Lower leg skin (tissue), 3 donors: ENCODE results near the gene APBA2.
"Not testable (repeated sequence)": the region's sequence is repeated elsewhere in the genome, so short reads cannot be mapped to it uniquely, and the experiment has no call there.

Experiments used
- POLR2A ChIP-seq, 2 donors: fragments of 450-650 bp; IDR thresholded peaks; one replicate each; pipeline ENCODE4 v1.6.1; 2016 to 2017; ENCODE audit warnings: antibody characterized with exemption in 2 of 2, mild to moderate bottlenecking in 1 of 2, moderate library complexity in 1 of 2
- TF ChIP-seq, protein P1 (sequence below), 3 donors: fragments of 450-650 bp; IDR thresholded peaks; one replicate each; pipeline ENCODE4 v1.5.1; 2016; ENCODE audit warnings: antibody characterized with exemption in 3 of 3, mild to moderate bottlenecking in 3 of 3, moderate library complexity in 2 of 3

DNA sequence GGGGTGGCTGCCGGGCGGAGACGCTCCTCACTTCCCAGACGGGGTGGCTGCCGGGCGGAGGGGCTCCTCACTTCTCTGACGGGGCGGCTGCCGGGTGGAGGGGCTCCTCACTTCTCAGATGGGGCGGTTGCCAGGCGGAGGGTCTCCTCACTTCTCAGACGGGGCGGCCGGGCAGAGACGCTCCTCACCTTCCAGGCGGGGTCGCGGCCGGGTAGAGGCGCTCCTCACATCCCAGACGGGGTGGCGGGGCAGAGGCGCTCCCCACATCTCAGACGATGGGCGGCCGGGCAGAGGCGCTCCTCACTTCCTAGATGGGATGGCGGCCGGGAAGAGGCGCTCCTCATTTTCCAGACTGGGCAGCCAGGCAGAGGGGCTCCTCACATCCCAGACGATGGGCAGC, 36.0 kb upstream of the APBA2 start:
- not testable (repeated sequence) for TF ChIP-seq POLR2A (IDR thresholded peaks at IDR 0.05)
- TF ChIP-seq, protein P1, sequence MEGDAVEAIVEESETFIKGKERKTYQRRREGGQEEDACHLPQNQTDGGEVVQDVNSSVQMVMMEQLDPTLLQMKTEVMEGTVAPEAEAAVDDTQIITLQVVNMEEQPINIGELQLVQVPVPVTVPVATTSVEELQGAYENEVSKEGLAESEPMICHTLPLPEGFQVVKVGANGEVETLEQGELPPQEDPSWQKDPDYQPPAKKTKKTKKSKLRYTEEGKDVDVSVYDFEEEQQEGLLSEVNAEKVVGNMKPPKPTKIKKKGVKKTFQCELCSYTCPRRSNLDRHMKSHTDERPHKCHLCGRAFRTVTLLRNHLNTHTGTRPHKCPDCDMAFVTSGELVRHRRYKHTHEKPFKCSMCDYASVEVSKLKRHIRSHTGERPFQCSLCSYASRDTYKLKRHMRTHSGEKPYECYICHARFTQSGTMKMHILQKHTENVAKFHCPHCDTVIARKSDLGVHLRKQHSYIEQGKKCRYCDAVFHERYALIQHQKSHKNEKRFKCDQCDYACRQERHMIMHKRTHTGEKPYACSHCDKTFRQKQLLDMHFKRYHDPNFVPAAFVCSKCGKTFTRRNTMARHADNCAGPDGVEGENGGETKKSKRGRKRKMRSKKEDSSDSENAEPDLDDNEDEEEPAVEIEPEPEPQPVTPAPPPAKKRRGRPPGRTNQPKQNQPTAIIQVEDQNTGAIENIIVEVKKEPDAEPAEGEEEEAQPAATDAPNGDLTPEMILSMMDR (IDR thresholded peaks at IDR 0.05) = not testable (repeated sequence)
